Measurements from ENCODE around the gene MAML3.

MAML3 gene

GRCh38 chr4:140153718-140154571 lies at the start of gene MAML3:
Gene MAML3, minus strand, starts transcription at chr4:140154184. Its CDS starts 857 bp downstream, at chr4:140153327.
- FAIRE-seq = no peak

GRCh38 chr4:140198942-140199341 lies 45.0 kb upstream of the MAML3 start:
- no peak for TF ChIP-seq POLR2A (IDR thresholded peaks at IDR 0.05; ENCODE audit: low read depth, low read length)
- FAIRE-seq (no peak), DNase-seq (ENCODE audit: insufficient read length, low spot score) (no peak)

More at GRCh38 chr4:140153718-140154571, at the start of gene MAML3:
- TF ChIP-seq POLR2A (IDR thresholded peaks at IDR 0.05; ENCODE audit: low read depth, low read length) = no peak
- peak; percentile 44 for DNase-seq (ENCODE audit: insufficient read length, low spot score)

GRCh38 chr4:140195806-140196205 lies 41.8 kb upstream of the MAML3 start:
- DNase-seq (ENCODE audit: insufficient read length, low spot score) = no peak
- no peak for TF ChIP-seq POLR2A (IDR thresholded peaks at IDR 0.05; ENCODE audit: low read depth, low read length)
- no peak for FAIRE-seq

- DNase-seq (ENCODE audit: insufficient read length, low spot score) = no peak
- TF ChIP-seq POLR2A (IDR thresholded peaks at IDR 0.05; ENCODE audit: low read depth, low read length) = no peak
- FAIRE-seq = no peak
Observed at GRCh38 chr4:140189805-140190204, 35.8 kb upstream of the MAML3 start.

GRCh38 chr4:140188975-140189374 lies 35.0 kb upstream of the MAML3 start:
- TF ChIP-seq POLR2A (IDR thresholded peaks at IDR 0.05; ENCODE audit: low read depth, low read length) = no peak
- DNase-seq (ENCODE audit: insufficient read length, low spot score) (no peak), FAIRE-seq (no peak)

GRCh38 chr4:140187316-140187695 lies 33.3 kb upstream of the MAML3 start:
- DNase-seq (ENCODE audit: insufficient read length, low spot score) = no peak
- TF ChIP-seq POLR2A (IDR thresholded peaks at IDR 0.05; ENCODE audit: low read depth, low read length) = no peak
- no peak for FAIRE-seq

- TF ChIP-seq POLR2A (IDR thresholded peaks at IDR 0.05; ENCODE audit: low read depth, low read length) = no peak
- DNase-seq (ENCODE audit: insufficient read length, low spot score) = peak; percentile 19
- peak; percentile 79 for FAIRE-seq
Observed at GRCh38 chr4:140186651-140187315, 32.8 kb upstream of the MAML3 start.

- no peak for DNase-seq (ENCODE audit: insufficient read length, low spot score)
- FAIRE-seq = no peak
- TF ChIP-seq POLR2A (IDR thresholded peaks at IDR 0.05; ENCODE audit: low read depth, low read length) = no peak
Observed at GRCh38 chr4:140186082-140186438, 32.1 kb upstream of the MAML3 start.

GRCh38 chr4:140185412-140186081 lies 31.6 kb upstream of the MAML3 start:
- DNase-seq (ENCODE audit: insufficient read length, low spot score) (no peak), FAIRE-seq (no peak)
- TF ChIP-seq POLR2A (IDR thresholded peaks at IDR 0.05; ENCODE audit: low read depth, low read length) = no peak

- no peak for DNase-seq (ENCODE audit: insufficient read length, low spot score)
- TF ChIP-seq POLR2A (IDR thresholded peaks at IDR 0.05; ENCODE audit: low read depth, low read length) = no peak
- FAIRE-seq = no peak
Observed at GRCh38 chr4:140183270-140183669, 29.3 kb upstream of the MAML3 start.

GRCh38 chr4:140180577-140180976 lies 26.6 kb upstream of the MAML3 start:
- TF ChIP-seq POLR2A (IDR thresholded peaks at IDR 0.05; ENCODE audit: low read depth, low read length) = no peak
- FAIRE-seq (no peak), DNase-seq (ENCODE audit: insufficient read length, low spot score) (no peak)

GRCh38 chr4:140176735-140177134 lies 22.8 kb upstream of the MAML3 start:
- FAIRE-seq = peak; percentile 81
- peak; percentile 12 for DNase-seq (ENCODE audit: insufficient read length, low spot score)
- TF ChIP-seq POLR2A (IDR thresholded peaks at IDR 0.05; ENCODE audit: low read depth, low read length) = no peak

GRCh38 chr4:140174543-140174942 lies 20.6 kb upstream of the MAML3 start:
- no peak for TF ChIP-seq POLR2A (IDR thresholded peaks at IDR 0.05; ENCODE audit: low read depth, low read length)
- DNase-seq (ENCODE audit: insufficient read length, low spot score) = no peak
- FAIRE-seq = no peak

GRCh38 chr4:140172960-140173359 lies 19.0 kb upstream of the MAML3 start:
- DNase-seq (ENCODE audit: insufficient read length, low spot score) (no peak), FAIRE-seq (no peak)
- TF ChIP-seq POLR2A (IDR thresholded peaks at IDR 0.05; ENCODE audit: low read depth, low read length) = no peak
